Suprapubic skin (tissue), 4 donors: Measurements from ENCODE around the gene BDKRB1. TPM values are rescaled to one million over a fixed set of nuclear protein-coding genes. Genes with fewer than 3 reads are reported as not detected.

Source experiments
- DNase-seq, 2 donors: peaks; one replicate each; pipeline ENCODE4 v3.0.0-alpha.2; 2019; ENCODE audit warnings: low spot score in 2 of 2
- H3K27ac ChIP-seq: fragments of 200-600 bp; sonication (generic); one replicate; pipeline ENCODE4 v1.5.1; 2019
- H3K27me3 ChIP-seq: fragments of 200-600 bp; sonication (generic); one replicate; pipeline ENCODE4 v1.5.1; 2019
- H3K36me3 ChIP-seq: fragments of 200-600 bp; sonication (generic); one replicate; pipeline ENCODE4 v1.5.1; 2019
- H3K4me1 ChIP-seq: fragments of 200-600 bp; sonication (generic); one replicate; pipeline ENCODE4 v1.5.1; 2019
- H3K4me3 ChIP-seq: fragments of 200-600 bp; sonication (generic); one replicate; pipeline ENCODE4 v1.5.1; 2019; ENCODE audit warnings: mild to moderate bottlenecking
- H3K9me3 ChIP-seq: fragments of 200-600 bp; sonication (generic); one replicate; pipeline ENCODE4 v1.5.1; 2019
- CTCF ChIP-seq, 2 donors: fragments of 200-600 bp in 1 of 2; fragments of 450-650 bp in 1 of 2; sonication (generic) in 1 of 2; IDR thresholded peaks; one replicate each; pipeline ENCODE4 v1.5.1; 2016 to 2019; ENCODE audit warnings: antibody characterized with exemption in 2 of 2, mild to moderate bottlenecking in 1 of 2, moderate library complexity in 1 of 2
- EP300 ChIP-seq: sonication (generic); formaldehyde crosslinking; IDR thresholded peaks from one replicate; pipeline ENCODE4 v1.6.1; 2017; ENCODE audit warnings: antibody characterized with exemption
- POLR2A ChIP-seq, 2 donors: fragments of 450-650 bp; IDR thresholded peaks; one replicate each; pipeline ENCODE4 v1.6.1; 2017; ENCODE audit warnings: antibody characterized with exemption in 2 of 2, mild to moderate bottlenecking in 2 of 2, moderate library complexity in 2 of 2
- POLR2AphosphoS5 ChIP-seq, 3 donors: sonication (generic); formaldehyde crosslinking; IDR thresholded peaks; one replicate each; pipeline ENCODE4 v1.6.1; 2017; ENCODE audit warnings: antibody characterized with exemption in 3 of 3
- WGBS: methylation state at CpG from one replicate; pipeline ENCODE4 v1.1.5; 2018; 5-methylcytosine and 5-hydroxymethylcytosine counted together
- total RNA-seq, 4 donors: library from RNA; depleted of rRNA; stranded (reverse); fragments of >200 nt; gene quantifications; one replicate each; pipeline ENCODE4 v1.1.0, GENCODE V29; 2016

Gene BDKRB1
- total RNA-seq, 4 donors from 2014 or later: 2.6 to 6.5 (median 4.1) TPM

DNA sequence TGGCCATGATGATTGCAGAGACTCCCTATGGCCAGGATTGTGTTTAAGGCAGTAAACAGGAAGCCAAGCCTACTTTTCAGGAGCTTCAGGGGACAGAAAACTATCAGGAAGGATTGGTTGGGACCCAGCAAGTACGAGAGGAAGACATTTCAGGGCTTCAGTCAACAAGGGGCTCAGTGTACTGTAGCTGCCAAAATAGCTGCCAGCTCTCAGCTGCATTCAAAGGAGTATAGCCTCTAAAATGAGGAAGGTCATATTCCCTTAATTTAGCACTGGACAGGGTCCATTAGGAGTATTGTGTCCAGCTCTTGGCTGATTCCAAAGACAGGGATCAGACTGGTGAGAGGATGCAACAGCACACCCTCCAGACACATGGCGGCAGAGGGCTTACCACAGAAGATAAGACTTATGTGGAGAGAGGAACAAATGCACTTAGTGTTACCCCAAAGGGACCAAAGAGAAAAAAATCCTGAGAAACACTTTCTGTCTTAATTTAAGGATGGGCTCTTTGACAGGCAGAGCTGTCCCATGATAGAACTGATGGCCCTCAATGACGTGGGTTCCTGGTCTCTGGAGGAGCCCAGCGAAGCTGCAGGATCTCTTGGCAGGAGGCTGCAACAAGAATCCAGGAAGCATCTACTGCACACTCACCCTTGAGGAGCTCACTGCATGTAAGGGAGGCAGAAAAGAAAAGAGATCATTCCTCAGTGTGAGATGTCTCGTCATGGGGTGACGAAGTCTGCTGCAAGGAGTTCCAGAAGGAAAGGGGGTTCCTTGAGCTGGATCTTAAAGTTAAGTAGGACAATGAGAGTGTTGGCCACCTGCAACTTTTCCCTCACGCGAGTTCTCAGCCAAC lies 14.8 kb downstream of the BDKRB1 start:
- DNase-seq: no peak
- WGBS: 59% methylated on average over 8 of the region's 8 CpGs
- TF ChIP-seq POLR2AphosphoS5 (IDR thresholded peaks at IDR 0.05) (no peak), EP300 (no peak), CTCF (IDR thresholded peaks at IDR 0.05) (no peak), POLR2A (IDR thresholded peaks at IDR 0.05) (no peak)
- no peak overlapping the region for H3K4me3 ChIP-seq
- peaks cover 62% of the 10 kb centered on the region for H3K4me1 ChIP-seq
- no peaks in the 10 kb centered on the region for H3K27me3 ChIP-seq
- peak overlapping the region; percentile 4 for H3K27ac ChIP-seq
- no peaks in the 10 kb centered on the region for H3K36me3 ChIP-seq
- H3K9me3 ChIP-seq: no peaks in the 10 kb centered on the region

DNA sequence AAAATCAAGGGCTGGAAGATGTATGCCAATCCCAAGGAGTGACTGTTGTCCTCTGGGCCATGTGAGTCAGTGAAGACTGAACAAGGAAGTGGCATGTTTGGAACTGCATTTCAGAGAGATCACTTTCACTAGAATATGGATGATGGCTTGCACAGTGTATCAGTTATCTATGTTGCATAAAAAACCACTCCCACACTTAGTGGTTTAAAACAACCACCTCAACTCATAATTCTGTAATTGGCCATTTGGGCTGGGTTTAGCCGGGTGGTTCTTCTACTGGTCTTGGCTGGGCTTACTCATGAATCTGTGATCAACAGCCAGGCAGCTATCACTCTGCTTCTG lies 15.4 kb downstream of the BDKRB1 start:
- peaks cover 67% of the 10 kb centered on the region for H3K4me1 ChIP-seq
- no peak for DNase-seq
- no peaks in the 10 kb centered on the region for H3K36me3 ChIP-seq
- TF ChIP-seq EP300: no peak
- no peak for TF ChIP-seq POLR2A (IDR thresholded peaks at IDR 0.05)
- no peak for TF ChIP-seq POLR2AphosphoS5 (IDR thresholded peaks at IDR 0.05)
- no peak for TF ChIP-seq CTCF (IDR thresholded peaks at IDR 0.05)
- H3K4me3 ChIP-seq: no peak overlapping the region
- no peaks in the 10 kb centered on the region for H3K9me3 ChIP-seq
- 38% methylated on average over 1 of the region's 1 CpG for WGBS
- no peak overlapping the region for H3K27ac ChIP-seq
- no peaks in the 10 kb centered on the region for H3K27me3 ChIP-seq

DNA sequence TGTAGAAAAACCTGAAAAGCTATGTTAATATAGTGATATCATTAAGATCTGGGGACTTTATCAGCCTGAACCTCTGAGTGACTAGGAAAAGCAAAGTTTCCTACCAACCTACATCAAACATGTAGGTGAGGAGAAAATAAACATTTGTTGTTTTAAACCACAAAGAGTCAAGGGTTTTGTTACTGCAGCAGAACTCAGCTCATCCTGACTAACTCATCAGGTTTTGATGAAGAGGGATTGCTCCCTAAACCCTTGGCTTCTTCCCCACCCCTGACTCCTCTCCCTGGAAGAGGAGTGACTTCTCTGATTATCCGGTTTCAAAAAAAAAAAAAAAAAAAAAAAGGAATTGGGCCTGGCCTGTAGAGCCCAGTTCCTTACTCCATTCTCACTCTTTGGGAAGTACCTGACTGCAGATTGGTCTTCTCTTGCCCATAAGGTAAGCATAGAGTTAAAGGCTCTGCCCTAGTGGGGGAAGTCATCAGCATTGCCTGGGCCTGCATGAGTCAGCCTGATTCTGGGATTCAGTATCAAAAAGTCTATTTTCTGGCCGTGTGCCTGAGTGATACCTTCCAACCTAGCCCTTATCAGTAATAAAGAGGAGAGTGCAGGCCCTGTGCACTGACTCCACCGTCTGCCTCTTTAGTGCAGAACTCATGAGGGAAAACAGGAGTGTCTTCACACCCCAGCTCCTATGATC lies 16.9 kb downstream of the BDKRB1 start:
- DNase-seq: no peak
- H3K27me3 ChIP-seq: no peaks in the 10 kb centered on the region
- no peaks in the 10 kb centered on the region for H3K36me3 ChIP-seq
- 45% methylated on average over 3 of the region's 3 CpGs for WGBS
- no peak overlapping the region for H3K27ac ChIP-seq
- H3K4me3 ChIP-seq: no peak overlapping the region
- no peak for TF ChIP-seq EP300
- no peak for TF ChIP-seq POLR2AphosphoS5 (IDR thresholded peaks at IDR 0.05)
- TF ChIP-seq POLR2A (IDR thresholded peaks at IDR 0.05): no peak
- no peak for TF ChIP-seq CTCF (IDR thresholded peaks at IDR 0.05)
- peaks cover 58% of the 10 kb centered on the region for H3K4me1 ChIP-seq
- peaks cover 5% of the 10 kb centered on the region for H3K9me3 ChIP-seq

DNA sequence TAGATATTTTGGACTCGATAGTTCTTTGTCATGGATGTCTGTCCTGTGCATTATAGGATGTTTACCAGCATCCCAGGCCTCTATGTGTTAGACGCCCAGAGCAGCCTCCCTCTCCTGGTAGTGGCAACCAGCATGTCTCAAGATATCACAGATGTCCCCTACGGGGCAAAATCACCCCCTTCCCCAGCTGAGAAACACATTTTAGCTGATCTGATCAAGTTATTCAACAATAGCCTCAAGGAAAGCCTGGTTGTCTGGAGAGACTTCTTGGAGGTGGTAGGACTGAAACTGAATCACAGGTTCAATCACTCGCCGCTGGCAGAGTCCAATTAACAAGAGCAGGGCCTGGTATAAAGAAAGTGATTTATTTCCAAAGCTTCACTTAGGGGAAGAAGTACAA lies 17.6 kb downstream of the BDKRB1 start:
- no peaks in the 10 kb centered on the region for H3K36me3 ChIP-seq
- WGBS: 73% methylated on average over 5 of the region's 5 CpGs
- peaks cover 11% of the 10 kb centered on the region for H3K9me3 ChIP-seq
- no peak overlapping the region for H3K27ac ChIP-seq
- TF ChIP-seq POLR2A (IDR thresholded peaks at IDR 0.05) (no peak), EP300 (no peak), CTCF (IDR thresholded peaks at IDR 0.05) (no peak)
- DNase-seq: no peak
- H3K4me1 ChIP-seq: peaks cover 51% of the 10 kb centered on the region
- no peaks in the 10 kb centered on the region for H3K27me3 ChIP-seq
- no peak overlapping the region for H3K4me3 ChIP-seq

- peaks cover 11% of the 10 kb centered on the region for H3K9me3 ChIP-seq
- no peak overlapping the region for H3K4me3 ChIP-seq
- H3K36me3 ChIP-seq: no peaks in the 10 kb centered on the region
- peaks cover 46% of the 10 kb centered on the region for H3K4me1 ChIP-seq
- no peaks in the 10 kb centered on the region for H3K27me3 ChIP-seq
- TF ChIP-seq POLR2AphosphoS5 (IDR thresholded peaks at IDR 0.05): no peak
- TF ChIP-seq POLR2A (IDR thresholded peaks at IDR 0.05): no peak
- TF ChIP-seq EP300: no peak
- TF ChIP-seq CTCF (IDR thresholded peaks at IDR 0.05): no peak
- WGBS: 49% methylated on average over 5 of the region's 5 CpGs
- no peak overlapping the region for H3K27ac ChIP-seq
- no peak for DNase-seq
Measured at GRCh38 chr14:96274122-96274521, 18.1 kb downstream of the BDKRB1 start.
